Body of pancreas (tissue), 4 donors: ENCODE results near the gene CBFA2T3. TPM values are rescaled to one million over a fixed set of nuclear protein-coding genes. Genes with fewer than 3 reads are reported as not detected.

Experiments used
- ATAC-seq: fragments of 150-250 bp; one replicate; pipeline ENCODE4 v1.9.1; 2016
- DNase-seq, 4 donors: peaks; one replicate each; pipeline ENCODE4 v3.0.0-alpha.2; 2019
- H3K27ac ChIP-seq, 4 donors: fragments of 200-600 bp; sonication (generic); 1 replicate in 3 of 4; 2 replicates in 1 of 4; pipeline versions ENCODE4 v1.5.1 to v1.6.1; 2016 to 2019; ENCODE audit warnings: mild to moderate bottlenecking in 1 of 4, mixed read lengths in 1 of 4, moderate library complexity in 1 of 4
- H3K27me3 ChIP-seq, 2 donors: fragments of 200-600 bp; sonication (generic); one replicate each; pipeline ENCODE4 v1.6.0; 2016; ENCODE audit warnings: mild to moderate bottlenecking in 1 of 2
- H3K36me3 ChIP-seq, 2 donors: fragments of 200-600 bp; sonication (generic); replicated peaks in 1 of 2; 2 replicates each; pipeline ENCODE4 v1.5.1; 2016; ENCODE audit warnings: low read depth in 2 of 2; ENCODE audit not compliant: insufficient read depth in 1 of 2
- H3K4me1 ChIP-seq: fragments of 200-600 bp; sonication (generic); one replicate; pipeline ENCODE4 v1.6.0; 2016
- H3K4me3 ChIP-seq, 2 donors: fragments of 200-600 bp; sonication (generic); 1 replicate in 1 of 2; 2 replicates in 1 of 2; pipeline ENCODE4 v1.5.1; 2016 to 2019
- H3K9me3 ChIP-seq, 3 donors: fragments of 200-600 bp; sonication (generic); 1 replicate in 2 of 3; 2 replicates in 1 of 3; pipeline ENCODE4 v1.5.1; 2016
- POLR2A ChIP-seq, 3 donors: fragments of 450-650 bp; IDR thresholded peaks; one replicate each; pipeline ENCODE4 v1.6.1; 2016; ENCODE audit warnings: antibody characterized with exemption in 3 of 3, mild to moderate bottlenecking in 2 of 3
- WGBS, 2 donors: methylation state at CpG; one replicate each; pipeline ENCODE4 v1.1.5; 2017; 5-methylcytosine and 5-hydroxymethylcytosine counted together
- intact Hi-C: fragments of 100-400 bp; cut with DNase I; formaldehyde crosslinking; loops from one replicate; pipeline ENCODE4 v1.15.1; 2023
- total RNA-seq, 2 donors: library from RNA; depleted of rRNA; stranded (reverse); fragments of >200 nt; gene quantifications; one replicate each; pipeline ENCODE4 v1.1.0, GENCODE V29; 2016
- TF ChIP-seq, protein P1 (sequence below), 7 experiments: fragments of 450-650 bp in 4 of 7; fragments of 200-600 bp in 3 of 7; sonication (generic) in 3 of 7; IDR thresholded peaks; one replicate each; pipeline ENCODE4 v1.5.1; 2016 to 2019; ENCODE audit warnings: antibody characterized with exemption in 7 of 7

CBFA2T3 gene
- total RNA-seq, 2 donors from 2014 or later, result 7.8 to 16.2 TPM

DNA sequence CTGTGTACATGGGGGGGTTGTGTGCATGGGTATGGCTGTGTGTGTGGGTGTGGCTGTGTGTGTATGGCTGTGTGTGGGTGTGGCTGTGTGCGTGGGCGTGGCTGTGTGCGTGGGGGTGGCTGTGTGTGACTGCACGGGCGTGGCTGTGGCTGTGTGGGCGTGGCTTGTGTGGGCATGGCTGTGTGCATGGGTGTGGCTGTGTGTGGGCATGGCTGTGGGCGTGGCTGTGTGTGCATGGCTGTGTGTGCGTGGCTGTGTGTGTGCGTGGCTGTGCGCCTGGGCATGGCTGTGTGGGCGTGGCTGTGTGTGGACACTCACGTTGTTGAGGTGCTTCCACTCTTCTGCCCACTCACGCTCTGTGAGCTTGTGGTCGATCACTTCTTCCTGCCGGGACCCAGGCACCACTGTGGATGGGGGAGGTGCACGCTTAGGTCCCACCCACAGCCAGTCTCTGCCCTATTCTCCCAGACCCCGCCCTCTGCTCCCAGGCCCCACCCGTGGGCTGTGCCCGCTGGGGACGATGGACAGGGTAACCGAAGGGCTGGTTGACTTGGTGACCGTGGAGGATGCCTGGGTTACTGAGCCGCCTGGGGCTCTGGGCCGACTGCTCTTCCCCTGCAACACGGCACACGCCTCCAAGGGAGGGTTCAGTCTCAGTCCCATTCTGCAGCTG lies 94.5 kb downstream of the CBFA2T3 start:
- Histone ChIP-seq H3K27me3 (no peaks in the 10 kb centered on the region), H3K4me1 (no peaks in the 10 kb centered on the region), H3K9me3 (no peaks in the 10 kb centered on the region), H3K36me3 (peaks cover 4% of the 10 kb centered on the region in 2 donors), H3K4me3 (no peak overlapping the region), H3K27ac (no peak overlapping the region)
- DNase-seq (peak in 2 of 4 donors; percentile 10 to 32), ATAC-seq (no peak)
- 89 to 90% methylated on average over 11 to 26 of the region's 26 CpGs for WGBS, 2 donors
- intact Hi-C loops, result no loop called here
- TF ChIP-seq, protein P1, sequence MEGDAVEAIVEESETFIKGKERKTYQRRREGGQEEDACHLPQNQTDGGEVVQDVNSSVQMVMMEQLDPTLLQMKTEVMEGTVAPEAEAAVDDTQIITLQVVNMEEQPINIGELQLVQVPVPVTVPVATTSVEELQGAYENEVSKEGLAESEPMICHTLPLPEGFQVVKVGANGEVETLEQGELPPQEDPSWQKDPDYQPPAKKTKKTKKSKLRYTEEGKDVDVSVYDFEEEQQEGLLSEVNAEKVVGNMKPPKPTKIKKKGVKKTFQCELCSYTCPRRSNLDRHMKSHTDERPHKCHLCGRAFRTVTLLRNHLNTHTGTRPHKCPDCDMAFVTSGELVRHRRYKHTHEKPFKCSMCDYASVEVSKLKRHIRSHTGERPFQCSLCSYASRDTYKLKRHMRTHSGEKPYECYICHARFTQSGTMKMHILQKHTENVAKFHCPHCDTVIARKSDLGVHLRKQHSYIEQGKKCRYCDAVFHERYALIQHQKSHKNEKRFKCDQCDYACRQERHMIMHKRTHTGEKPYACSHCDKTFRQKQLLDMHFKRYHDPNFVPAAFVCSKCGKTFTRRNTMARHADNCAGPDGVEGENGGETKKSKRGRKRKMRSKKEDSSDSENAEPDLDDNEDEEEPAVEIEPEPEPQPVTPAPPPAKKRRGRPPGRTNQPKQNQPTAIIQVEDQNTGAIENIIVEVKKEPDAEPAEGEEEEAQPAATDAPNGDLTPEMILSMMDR (IDR thresholded peaks at IDR 0.05), result no peak
- no peak for TF ChIP-seq POLR2A (IDR thresholded peaks at IDR 0.05)

GRCh38 chr16:88881675-88882357 lies 95.2 kb downstream of the CBFA2T3 start:
- Histone ChIP-seq H3K4me1 (no peaks in the 10 kb centered on the region), H3K27me3 (no peaks in the 10 kb centered on the region), H3K4me3 (no peak overlapping the region), H3K27ac (no peak overlapping the region), H3K9me3 (no peaks in the 10 kb centered on the region), H3K36me3 (peaks cover 4% of the 10 kb centered on the region in 2 donors)
- TF ChIP-seq, protein P1 (IDR thresholded peaks at IDR 0.05), result no peak
- TF ChIP-seq POLR2A (IDR thresholded peaks at IDR 0.05), result no peak
- 86 to 88% methylated on average over 15 to 27 of the region's 27 CpGs for WGBS, 2 donors
- no peak for DNase-seq
- no peak for ATAC-seq
- intact Hi-C loops, result no loop called here

- Histone ChIP-seq H3K27ac (no peak overlapping the region), H3K4me3 (no peak overlapping the region), H3K27me3 (no peaks in the 10 kb centered on the region), H3K9me3 (no peaks in the 10 kb centered on the region), H3K4me1 (no peaks in the 10 kb centered on the region), H3K36me3 (peaks cover 4% of the 10 kb centered on the region in 2 donors)
- DNase-seq (no peak), ATAC-seq (no peak)
- intact Hi-C loops, result no loop called here
- TF ChIP-seq, protein P1 (IDR thresholded peaks at IDR 0.05), result no peak
- no peak for TF ChIP-seq POLR2A (IDR thresholded peaks at IDR 0.05)
- 48 to 56% methylated on average over 11 to 31 of the region's 46 CpGs for WGBS, 2 donors
Measured at GRCh38 chr16:88881007-88881615, 95.9 kb downstream of the CBFA2T3 start.

DNA sequence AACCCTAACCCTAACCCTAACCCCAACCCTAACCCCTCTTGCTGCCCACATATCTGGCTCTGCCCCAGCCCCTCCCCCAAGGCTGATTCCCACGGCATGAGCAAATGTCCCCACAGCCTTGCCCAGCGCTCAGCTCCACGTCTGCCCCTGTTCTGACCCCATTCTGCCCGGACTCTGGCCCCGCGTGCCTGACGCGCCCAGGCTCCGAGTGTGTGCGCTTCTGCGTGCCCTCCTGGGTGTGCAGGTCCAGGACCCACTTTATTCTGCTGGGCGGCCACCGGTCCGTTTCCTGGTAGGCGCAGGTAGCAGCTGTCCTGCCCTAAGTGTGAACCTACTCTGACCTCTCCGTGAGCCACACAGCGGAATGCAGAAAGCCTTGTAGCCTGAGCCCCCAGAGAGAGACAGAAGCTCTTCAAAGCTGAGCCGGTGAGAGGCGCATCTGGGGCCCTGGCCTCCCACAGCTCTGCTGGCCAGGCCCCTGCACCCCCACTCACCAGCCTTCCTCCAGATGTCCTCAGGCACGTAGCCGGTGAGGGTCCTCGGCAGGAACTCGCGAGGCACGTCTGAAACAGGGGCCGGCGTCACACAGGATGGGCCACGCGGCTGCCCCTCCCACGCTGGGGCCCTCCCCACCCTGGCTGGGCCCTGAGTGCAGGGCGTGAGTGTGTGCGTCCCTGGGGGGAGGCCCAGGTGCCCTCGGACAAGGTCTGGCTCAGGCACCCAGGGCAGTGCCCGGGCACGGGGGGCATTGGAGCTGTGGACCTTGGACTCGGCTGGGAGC lies 96.6 kb downstream of the CBFA2T3 start:
- intact Hi-C loops, result no loop called here
- no peak overlapping the region for H3K27ac ChIP-seq
- H3K27me3 ChIP-seq, result no peaks in the 10 kb centered on the region
- no peaks in the 10 kb centered on the region for H3K9me3 ChIP-seq
- ATAC-seq, result no peak
- H3K4me1 ChIP-seq, result no peaks in the 10 kb centered on the region
- DNase-seq, result no peak
- H3K36me3 ChIP-seq, result peaks cover 4% of the 10 kb centered on the region in 2 donors
- H3K4me3 ChIP-seq, result no peak overlapping the region
- WGBS, 2 donors, result 74 to 79% methylated on average over 24 to 32 of the region's 36 CpGs
- TF ChIP-seq, protein P1 (IDR thresholded peaks at IDR 0.05), result no peak
- TF ChIP-seq POLR2A (IDR thresholded peaks at IDR 0.05), result no peak
